Kidney (tissue), 14 donors: ENCODE measurements around the gene ARHGAP18. TPM values are rescaled to one million over a fixed set of nuclear protein-coding genes. Genes with fewer than 3 reads are reported as not detected.

Experiments
- DNase-seq, 5 donors: peaks; one replicate each; pipeline ENCODE4 v3.0.0-alpha.2; 2013 to 2020
- FAIRE-seq: peaks from 2 replicates; lab custom pipeline; 2012; peaks lifted over from hg19 to GRCh38; lab: Jason Lieb, UNC
- H3K27ac ChIP-seq, 2 donors: one replicate each; pipeline ENCODE4 v1.7.0; 2013; ENCODE audit warnings: low read depth in 2 of 2, low read length in 2 of 2, inconsistent platforms in 1 of 2
- H3K27me3 ChIP-seq: one replicate; pipeline ENCODE4 v1.7.1; 2013; ENCODE audit warnings: low read length, inconsistent platforms; ENCODE audit not compliant: control insufficient read depth, insufficient read depth
- H3K36me3 ChIP-seq, 3 donors: one replicate each; pipeline versions ENCODE4 v1.7.0 to v1.7.1; 2013; ENCODE audit warnings: low read length in 3 of 3, control low read depth in 1 of 3, inconsistent platforms in 1 of 3; ENCODE audit not compliant: insufficient read depth in 3 of 3, control insufficient read depth in 2 of 3
- H3K4me1 ChIP-seq, 3 donors: one replicate each; pipeline versions ENCODE4 v1.7.0 to v1.7.1; 2013; ENCODE audit warnings: low read length in 3 of 3, inconsistent platforms in 1 of 3, low read depth in 1 of 3; ENCODE audit not compliant: control insufficient read depth in 2 of 3, insufficient read depth in 2 of 3
- H3K4me3 ChIP-seq, 3 donors: one replicate each; pipeline versions ENCODE4 v1.7.0 to v1.8.1; 2013; ENCODE audit warnings: low read length in 3 of 3, control low read depth in 1 of 3, inconsistent platforms in 1 of 3
- H3K9ac ChIP-seq, 3 donors: one replicate each; pipeline versions ENCODE4 v1.7.0 to v1.7.1; 2013; ENCODE audit warnings: low read length in 3 of 3, control low read depth in 1 of 3, inconsistent platforms in 1 of 3
- H3K9me3 ChIP-seq, 3 donors: one replicate each; pipeline versions ENCODE4 v1.7.0 to v1.7.1; 2013; ENCODE audit warnings: low read length in 3 of 3, control low read depth in 1 of 3, inconsistent platforms in 1 of 3; ENCODE audit not compliant: control insufficient read depth in 2 of 3, insufficient read depth in 1 of 3
- CTCF ChIP-seq: IDR thresholded peaks from 3 replicates; pipeline ENCODE4 v1.5.1; 2012; ENCODE audit warnings: mild to moderate bottlenecking, moderate library complexity, borderline replicate concordance; ENCODE audit not compliant: insufficient read depth; ENCODE audit errors: extremely low read depth
- intact Hi-C: fragments of 100-400 bp; cut with DNase I; formaldehyde crosslinking; loops from one replicate; pipeline ENCODE4 v1.11.1; 2022
- polyA plus RNA-seq: library from polyadenylated mRNA; stranded (reverse); fragments of 350-450 nt; fragmentation: Illumina TruSeq; extraction: RNeasy Lipid Tissue Mini Kit (QIAGEN cat#74804); gene quantifications from one replicate; pipeline ENCODE4 v1.2.3, GENCODE V29; 2014; ENCODE audit warnings: low read depth, low replicate concordance; ENCODE audit not compliant: insufficient read depth
- total RNA-seq: library from RNA; stranded (reverse); fragmentation: NEBNext Ultra II Directional; extraction: Animal tissue kit (Norgen Biotek cat#: 25700); gene quantifications from one replicate; pipeline ENCODE4 v1.2.1, GENCODE V29; 2021
- donor health status: control.
- donor health status: control.
- donor health status: control.
- donor health status: control.
- donor health status: control.
- donor health status: DM: yes; HTN: yes; CAD: no.
- donor health status: Normal renal cell carcinoma (clear cell type).

Gene ARHGAP18
- total and polyA plus RNA-seq, 2 donors from 2014 or later: 26.5 to 39.8 TPM

DNA sequence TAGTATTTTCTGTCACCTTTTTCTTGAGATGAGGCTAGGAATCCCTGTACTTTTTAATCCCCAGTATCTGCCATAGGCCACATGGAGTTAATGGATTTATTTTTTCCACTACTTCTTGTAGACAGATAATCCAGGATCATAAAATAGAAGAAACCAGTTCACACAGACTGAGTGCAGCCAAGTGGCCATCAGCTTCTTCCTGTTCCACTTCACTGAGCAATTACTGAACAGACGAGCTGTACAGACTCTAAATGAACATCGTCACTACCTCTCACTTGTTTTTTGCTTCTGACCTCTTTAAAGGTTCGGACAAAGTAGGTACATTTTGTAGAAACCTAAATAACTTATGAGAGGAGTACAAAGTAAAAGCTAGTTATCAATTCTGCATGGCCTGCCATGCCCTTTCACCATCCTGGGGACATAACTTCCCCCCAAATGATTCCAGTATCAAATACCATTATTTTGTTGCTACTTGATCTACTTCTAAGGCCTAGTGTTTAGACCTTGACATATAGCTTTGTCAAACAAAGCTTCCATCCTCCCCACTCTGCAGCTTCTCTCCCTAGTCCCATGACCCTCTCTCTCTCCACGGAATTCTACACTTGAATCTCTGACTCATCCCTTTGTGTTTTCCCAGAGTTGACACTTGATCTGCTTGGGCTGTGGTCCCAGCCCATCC, 34.4 kb upstream of the ARHGAP18 start:
- no peak for TF ChIP-seq CTCF
- no peak overlapping the region for H3K4me3 ChIP-seq
- no peaks in the 10 kb centered on the region for H3K9me3 ChIP-seq
- peaks cover 0 to 6% (median 0%) of the 10 kb centered on the region in 3 donors for H3K4me1 ChIP-seq
- no peaks in the 10 kb centered on the region for H3K27me3 ChIP-seq
- H3K36me3 ChIP-seq: no peaks in the 10 kb centered on the region
- H3K27ac ChIP-seq: no peak overlapping the region
- peak in 3 of 5 donors; percentile 20 to 69 (median 68) for DNase-seq
- H3K9ac ChIP-seq: no peak overlapping the region
- no peak for FAIRE-seq
- intact Hi-C loops: loop anchor here (10.0 kb wide), 1 partner anchor 250 kb away; no protein-coding TSS in a partner anchor

- no peaks in the 10 kb centered on the region for H3K27me3 ChIP-seq
- H3K9ac ChIP-seq: no peak overlapping the region
- H3K36me3 ChIP-seq: no peaks in the 10 kb centered on the region
- no peak for TF ChIP-seq CTCF
- no peak overlapping the region for H3K4me3 ChIP-seq
- intact Hi-C loops: loop anchor here (10.0 kb wide), 1 partner anchor 245 kb away; no protein-coding TSS in a partner anchor
- no peaks in the 10 kb centered on the region for H3K9me3 ChIP-seq
- H3K27ac ChIP-seq: no peak overlapping the region
- DNase-seq: no peak
- H3K4me1 ChIP-seq: peaks cover 0 to 4% (median 0%) of the 10 kb centered on the region in 3 donors
- FAIRE-seq: no peak
Measured at GRCh38 chr6:129740013-129740412, 30.0 kb upstream of the ARHGAP18 start.

GRCh38 chr6:129736105-129736504, 26.1 kb upstream of the ARHGAP18 start:
- Histone ChIP-seq H3K27ac (no peak overlapping the region), H3K4me1 (no peaks in the 10 kb centered on the region), H3K27me3 (no peaks in the 10 kb centered on the region), H3K36me3 (no peaks in the 10 kb centered on the region), H3K9ac (no peak overlapping the region), H3K4me3 (no peak overlapping the region), H3K9me3 (no peaks in the 10 kb centered on the region)
- FAIRE-seq: no peak
- no peak for DNase-seq
- no peak for TF ChIP-seq CTCF
- intact Hi-C loops: no loop called here
